A549 (cell line): ENCODE results near the gene GLIPR1.
"Not testable (repeated sequence)": the region's sequence is repeated elsewhere in the genome, so short reads cannot be mapped to it uniquely, and the experiment has no call there.

ENCODE experiments used
- BHLHE40 ChIP-seq: IDR thresholded peaks from 2 replicates; pipeline ENCODE4 v1.6.1; 2012; ENCODE audit warnings: low read depth, low read length, inconsistent platforms
- CEBPB ChIP-seq, 2 experiments: fragments of >200 bp in 1 of 2; sonication (Bioruptor Twin) in 1 of 2; formaldehyde crosslinking in 1 of 2; IDR thresholded peaks; 2 replicates each; pipeline ENCODE4 v1.6.1; 2012 to 2016
- CTCF ChIP-seq: fragments of >200 bp; sonication (Bioruptor Twin); formaldehyde crosslinking; IDR thresholded peaks from 3 replicates; pipeline ENCODE4 v1.5.1; 2016
- NR3C1 ChIP-seq: fragments of >200 bp; sonication (Bioruptor Twin); formaldehyde crosslinking; IDR thresholded peaks from 3 replicates; pipeline ENCODE4 v1.6.1; 2017
- POLR2A ChIP-seq: IDR thresholded peaks from 2 replicates; pipeline ENCODE4 v1.6.1; 2012; ENCODE audit warnings: mild to moderate bottlenecking, low read length
- RAD21 ChIP-seq, 2 experiments: fragments of >200 bp in 1 of 2; sonication (Bioruptor Twin) in 1 of 2; formaldehyde crosslinking in 1 of 2; IDR thresholded peaks in 1 of 2; conservative IDR thresholded peaks in 1 of 2; 2 replicates in 1 of 2; 3 replicates in 1 of 2; pipeline ENCODE4 v1.6.1; 2012 to 2018; ENCODE audit warnings: inconsistent platforms in 1 of 2
- REST ChIP-seq: fragments of 200-600 bp; sonication (generic); IDR thresholded peaks from 2 replicates; pipeline ENCODE4 v1.6.1; 2016; ENCODE audit warnings: antibody characterized with exemption, mild to moderate bottlenecking, moderate library complexity
- TP53 ChIP-seq: fragments of 250-450 bp; sonication (Bioruptor Pico); IDR thresholded peaks from 2 replicates; pipeline ENCODE4 v1.5.0; 2021; ENCODE audit warnings: mild to moderate bottlenecking, moderate library complexity
- TF ChIP-seq, protein P1 (sequence below): IDR thresholded peaks from 2 replicates; pipeline ENCODE4 v1.6.1; 2012

- TF ChIP-seq CEBPB (IDR thresholded peaks at IDR 0.05); CTCF; TP53 (CRISPR knock-in tag); RAD21 (conservative IDR thresholded peaks at IDR 0.05 in 1 of 2, IDR thresholded peaks at IDR 0.05 in 1 of 2); REST; NR3C1; BHLHE40; POLR2A: not testable (repeated sequence)
- TF ChIP-seq, protein P1, sequence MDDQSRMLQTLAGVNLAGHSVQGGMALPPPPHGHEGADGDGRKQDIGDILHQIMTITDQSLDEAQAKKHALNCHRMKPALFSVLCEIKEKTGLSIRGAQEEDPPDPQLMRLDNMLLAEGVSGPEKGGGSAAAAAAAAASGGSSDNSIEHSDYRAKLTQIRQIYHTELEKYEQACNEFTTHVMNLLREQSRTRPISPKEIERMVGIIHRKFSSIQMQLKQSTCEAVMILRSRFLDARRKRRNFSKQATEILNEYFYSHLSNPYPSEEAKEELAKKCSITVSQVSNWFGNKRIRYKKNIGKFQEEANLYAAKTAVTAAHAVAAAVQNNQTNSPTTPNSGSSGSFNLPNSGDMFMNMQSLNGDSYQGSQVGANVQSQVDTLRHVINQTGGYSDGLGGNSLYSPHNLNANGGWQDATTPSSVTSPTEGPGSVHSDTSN: not testable (repeated sequence)
These were observed 40.7 kb downstream of the GLIPR1 start for GRCh38 chr12:75521224-75521623.
